Adrenal gland (tissue), 5 donors: ENCODE data around the gene MAFF.

Source experiments
- POLR2A ChIP-seq, 2 donors: fragments of 450-650 bp; IDR thresholded peaks; one replicate each; pipeline ENCODE4 v1.6.1; 2017; ENCODE audit warnings: antibody characterized with exemption in 2 of 2, mild to moderate bottlenecking in 2 of 2, moderate library complexity in 1 of 2
- TF ChIP-seq, protein P1 (sequence below), 6 experiments: fragments of 450-650 bp in 4 of 6; fragments of 200-600 bp in 2 of 6; sonication (generic) in 1 of 6; IDR thresholded peaks; 1 replicate in 5 of 6; 2 replicates in 1 of 6; pipeline versions ENCODE4 v1.5.1 to v1.8.0; 2016 to 2021; ENCODE audit warnings: antibody characterized with exemption in 6 of 6, mild to moderate bottlenecking in 2 of 6, moderate library complexity in 1 of 6
- donor health status: DM: no; HTN: no; CAD: no.

DNA sequence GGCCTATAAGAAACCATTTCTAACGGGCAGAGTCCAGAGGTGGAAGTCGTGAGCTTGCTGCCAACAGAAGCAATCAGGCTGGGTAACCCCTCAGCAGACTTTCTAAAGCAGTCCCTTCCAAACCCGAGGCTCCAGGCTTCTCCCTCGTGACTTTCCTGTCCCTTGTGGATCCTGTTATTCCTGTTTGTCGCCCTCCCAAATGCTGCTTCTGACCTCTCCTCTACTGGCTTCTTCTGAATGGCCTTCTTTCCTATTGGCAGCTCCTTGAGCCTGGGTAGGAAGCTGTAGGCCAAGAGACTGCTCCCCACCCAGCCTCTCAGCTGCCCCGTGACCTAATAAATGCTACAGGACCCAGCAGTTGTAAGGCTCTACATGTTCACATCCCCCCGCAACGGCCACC, 35.0 kb downstream of the MAFF start:
- TF ChIP-seq, protein P1, sequence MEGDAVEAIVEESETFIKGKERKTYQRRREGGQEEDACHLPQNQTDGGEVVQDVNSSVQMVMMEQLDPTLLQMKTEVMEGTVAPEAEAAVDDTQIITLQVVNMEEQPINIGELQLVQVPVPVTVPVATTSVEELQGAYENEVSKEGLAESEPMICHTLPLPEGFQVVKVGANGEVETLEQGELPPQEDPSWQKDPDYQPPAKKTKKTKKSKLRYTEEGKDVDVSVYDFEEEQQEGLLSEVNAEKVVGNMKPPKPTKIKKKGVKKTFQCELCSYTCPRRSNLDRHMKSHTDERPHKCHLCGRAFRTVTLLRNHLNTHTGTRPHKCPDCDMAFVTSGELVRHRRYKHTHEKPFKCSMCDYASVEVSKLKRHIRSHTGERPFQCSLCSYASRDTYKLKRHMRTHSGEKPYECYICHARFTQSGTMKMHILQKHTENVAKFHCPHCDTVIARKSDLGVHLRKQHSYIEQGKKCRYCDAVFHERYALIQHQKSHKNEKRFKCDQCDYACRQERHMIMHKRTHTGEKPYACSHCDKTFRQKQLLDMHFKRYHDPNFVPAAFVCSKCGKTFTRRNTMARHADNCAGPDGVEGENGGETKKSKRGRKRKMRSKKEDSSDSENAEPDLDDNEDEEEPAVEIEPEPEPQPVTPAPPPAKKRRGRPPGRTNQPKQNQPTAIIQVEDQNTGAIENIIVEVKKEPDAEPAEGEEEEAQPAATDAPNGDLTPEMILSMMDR (IDR thresholded peaks at IDR 0.05), result no peak
- TF ChIP-seq POLR2A (IDR thresholded peaks at IDR 0.05), result no peak
